Keratinocyte (primary cell): ENCODE measurements around the gene MYO16. TPM values are rescaled to one million over a fixed set of nuclear protein-coding genes. Genes with fewer than 3 reads are reported as not detected.

Source experiments
- DNase-seq: peaks from one replicate; pipeline ENCODE4 v3.0.0-alpha.2; 2011; ENCODE audit warnings: low read depth, missing footprints, low spot score
- FAIRE-seq: peaks from 2 replicates; lab custom pipeline; 2011; peaks lifted over from hg19 to GRCh38; lab: Jason Lieb, UNC
- H2AFZ ChIP-seq: 2 replicates; pipeline ENCODE4 v1.6.0; 2012; ENCODE audit warnings: low read length, control low read depth, inconsistent platforms; ENCODE audit not compliant: control insufficient read depth
- H3K27ac ChIP-seq: 2 replicates; pipeline ENCODE4 v1.5.1; 2011; ENCODE audit warnings: low read length; ENCODE audit not compliant: control insufficient read depth, insufficient read depth
- H3K27me3 ChIP-seq: 3 replicates; pipeline ENCODE4 v1.6.0; 2011; ENCODE audit warnings: low read length; ENCODE audit not compliant: control insufficient read depth, insufficient read depth; ENCODE audit errors: extremely low read depth
- H3K36me3 ChIP-seq, 2 experiments: 2 replicates in 1 of 2; 3 replicates in 1 of 2; pipeline ENCODE4 v1.5.1; 2011; ENCODE audit warnings: low read length in 2 of 2, mild to moderate bottlenecking in 1 of 2; ENCODE audit not compliant: control insufficient read depth in 2 of 2, insufficient read depth in 2 of 2; ENCODE audit errors: extremely low read depth in 1 of 2
- H3K4me1 ChIP-seq: 3 replicates; pipeline ENCODE4 v1.5.1; 2011; ENCODE audit warnings: low read length; ENCODE audit not compliant: control insufficient read depth, insufficient read depth; ENCODE audit errors: extremely low read depth
- H3K4me2 ChIP-seq: 3 replicates; pipeline ENCODE4 v1.6.0; 2011; ENCODE audit warnings: low read depth, low read length; ENCODE audit not compliant: control insufficient read depth, insufficient read depth; ENCODE audit errors: extremely low read depth
- H3K4me3 ChIP-seq, 3 experiments: fragments of 200-600 bp in 1 of 3; sonication (generic) in 1 of 3; 2 replicates in 2 of 3; 3 replicates in 1 of 3; pipeline ENCODE4 v1.5.1; 2011 to 2016; ENCODE audit warnings: low read length in 3 of 3, mild to moderate bottlenecking in 3 of 3, control low read depth in 2 of 3, inconsistent platforms in 1 of 3, low read depth in 1 of 3, mixed read lengths in 1 of 3, mixed run types in 1 of 3, moderate library complexity in 1 of 3; ENCODE audit not compliant: control insufficient read depth in 2 of 3, insufficient read depth in 2 of 3; ENCODE audit errors: extremely low read depth in 1 of 3
- H3K79me2 ChIP-seq: 2 replicates; pipeline ENCODE4 v1.6.0; 2012; ENCODE audit warnings: low read length; ENCODE audit not compliant: control insufficient read depth, insufficient read depth
- H3K9ac ChIP-seq: 3 replicates; pipeline ENCODE4 v1.6.0; 2011; ENCODE audit warnings: low read length; ENCODE audit not compliant: control insufficient read depth, insufficient read depth; ENCODE audit errors: extremely low read depth
- H3K9me1 ChIP-seq: 3 replicates; pipeline ENCODE4 v1.6.0; 2011; ENCODE audit warnings: low read length; ENCODE audit not compliant: control insufficient read depth, insufficient read depth; ENCODE audit errors: extremely low read depth
- H3K9me3 ChIP-seq: 2 replicates; pipeline ENCODE4 v1.5.1; 2012; ENCODE audit warnings: low read depth, low read length; ENCODE audit not compliant: control insufficient read depth
- H4K20me1 ChIP-seq: 3 replicates; pipeline ENCODE4 v1.6.0; 2011; ENCODE audit warnings: low read length; ENCODE audit not compliant: control insufficient read depth, insufficient read depth; ENCODE audit errors: extremely low read depth
- CTCF ChIP-seq, 3 experiments: IDR thresholded peaks in 1 of 3; conservative IDR thresholded peaks in 1 of 3; optimal IDR thresholded peaks in 1 of 3; 2 replicates in 2 of 3; 3 replicates in 1 of 3; pipeline versions ENCODE3 to v1.5.1; 2011; ENCODE audit warnings: low read length in 3 of 3, mild to moderate bottlenecking in 3 of 3, moderate library complexity in 2 of 3, control low read depth in 1 of 3, inconsistent platforms in 1 of 3; ENCODE audit not compliant: insufficient read depth in 2 of 3; ENCODE audit errors: extremely low read depth in 1 of 3
- EZH2 ChIP-seq: IDR thresholded peaks from one replicate; pipeline ENCODE4 v1.6.1; 2012; ENCODE audit warnings: inconsistent platforms, mild to moderate bottlenecking, low read length, moderate library complexity
- dilution Hi-C: fragments of 300-500 bp; cut with MboI; formaldehyde crosslinking; loops from one replicate; pipeline ENCODE4 v1.7.0; 2020; ENCODE audit warnings: low sequenced_read_pairs; ENCODE audit not compliant: extremely low pct_ligation_motif_present
- polyA plus RNA-seq, 5 experiments: library from polyadenylated mRNA; depleted of rRNA in 3 of 5; stranded (reverse) in 3 of 5; stranded (forward) in 1 of 5; unstranded in 1 of 5; fragments of >200 nt; gene quantifications; 1 replicate in 1 of 5; 2 replicates in 3 of 5; 3 replicates in 1 of 5; pipeline versions ENCODE4 v1.2.1 to v1.2.3, GENCODE V29; 2011 to 2012; ENCODE audit warnings: missing spikeins in 2 of 5, low read depth in 1 of 5, low replicate concordance in 1 of 5

MYO16 gene
- polyA plus RNA-seq, 1 donor (not counting 4 experiments of a cell fraction or from before 2014, with no cell fraction given) = 0.08 TPM

DNA sequence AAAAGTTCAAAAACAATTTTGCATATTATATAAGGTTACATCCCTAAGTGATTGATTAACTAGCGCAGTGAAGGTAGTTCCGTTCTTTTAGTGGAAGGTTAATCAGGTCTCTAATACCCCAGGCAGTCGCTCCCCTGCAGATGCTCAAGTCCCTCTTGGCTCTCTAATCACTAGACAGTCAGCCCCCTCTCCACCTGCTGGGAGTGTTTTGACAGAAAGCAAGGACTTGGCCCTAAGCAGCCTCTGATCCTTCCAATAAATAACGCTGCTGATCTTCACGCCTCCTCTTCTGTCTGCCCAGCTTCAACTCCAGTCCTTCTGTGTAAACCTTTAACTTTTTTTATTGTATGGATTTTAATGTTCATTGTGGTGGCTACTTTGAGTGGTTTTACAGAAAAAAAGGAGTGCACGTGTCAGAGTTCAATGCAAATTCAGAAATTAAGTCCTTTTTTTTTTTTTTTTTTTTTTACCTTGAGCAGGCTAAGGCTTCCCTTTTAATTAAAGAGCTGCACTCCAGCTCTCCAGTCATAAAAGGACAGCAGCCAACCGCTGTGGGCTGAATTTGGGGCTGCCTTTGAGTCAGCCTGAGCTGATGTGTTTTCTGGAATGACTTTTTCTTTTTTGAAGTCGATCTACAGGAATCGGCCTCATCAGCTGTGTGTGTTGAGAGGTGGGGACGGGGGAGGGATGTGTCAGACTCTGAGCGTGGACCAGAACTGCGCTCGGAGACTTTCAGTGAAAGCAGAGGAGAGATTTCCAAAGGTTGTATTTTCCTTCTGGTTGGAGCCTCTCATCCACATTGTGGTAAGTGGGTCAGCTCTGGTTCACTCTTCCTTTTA, 33.8 kb upstream of the MYO16 start:
- H3K4me3 ChIP-seq = no peak overlapping the region
- FAIRE-seq (no peak), DNase-seq (no peak)
- H4K20me1 ChIP-seq = no peaks in the 10 kb centered on the region
- H3K36me3 ChIP-seq = no peaks in the 10 kb centered on the region
- H3K9me3 ChIP-seq = no peaks in the 10 kb centered on the region
- no peak overlapping the region for H3K27ac ChIP-seq
- no peaks in the 10 kb centered on the region for H3K4me1 ChIP-seq
- no peaks in the 10 kb centered on the region for H3K27me3 ChIP-seq
- no peaks in the 10 kb centered on the region for H3K9me1 ChIP-seq
- H3K4me2 ChIP-seq = no peak overlapping the region
- H3K9ac ChIP-seq = no peak overlapping the region
- no peaks in the 10 kb centered on the region for H3K79me2 ChIP-seq
- dilution Hi-C loops = no loop called here
- TF ChIP-seq CTCF (optimal IDR thresholded peaks at IDR 0.05 in 1 of 3, IDR thresholded peaks at IDR 0.05 in 1 of 3, conservative IDR thresholded peaks at IDR 0.05 in 1 of 3; ENCODE audit: extremely low read depth in 1 of 3, insufficient read depth in 2 of 3, low read length in 3 of 3) = no peak
- TF ChIP-seq EZH2 = no peak
- H2AFZ ChIP-seq = no peak overlapping the region

GRCh38 chr13:108597943-108598342, 31.5 kb upstream of the MYO16 start:
- Histone ChIP-seq H3K27ac (no peak overlapping the region), H3K79me2 (no peaks in the 10 kb centered on the region), H3K9me1 (no peaks in the 10 kb centered on the region), H3K4me1 (no peaks in the 10 kb centered on the region), H3K36me3 (no peaks in the 10 kb centered on the region), H4K20me1 (no peaks in the 10 kb centered on the region), H3K9ac (no peak overlapping the region), H2AFZ (no peak overlapping the region), H3K9me3 (no peaks in the 10 kb centered on the region), H3K4me3 (no peak overlapping the region), H3K27me3 (no peaks in the 10 kb centered on the region), H3K4me2 (no peak overlapping the region)
- no peak for DNase-seq
- dilution Hi-C loops = no loop called here
- FAIRE-seq = no peak
- TF ChIP-seq EZH2 (no peak), CTCF (optimal IDR thresholded peaks at IDR 0.05 in 1 of 3, IDR thresholded peaks at IDR 0.05 in 1 of 3, conservative IDR thresholded peaks at IDR 0.05 in 1 of 3; ENCODE audit: extremely low read depth in 1 of 3, insufficient read depth in 2 of 3, low read length in 3 of 3) (no peak)
